Measurements from ENCODE around the gene CBY1. TPM values are rescaled to one million over a fixed set of nuclear protein-coding genes. Genes with fewer than 3 reads are reported as not detected.

The CBY1 gene
- total RNA-seq, 1 donor from 2014 or later = 25.2 TPM

- no peak for DNase-seq (ENCODE audit: low read depth, low spot score)
These were observed 65.1 kb downstream of the CBY1 start for GRCh38 chr22:38721551-38721950.

Other genes starting within 250 kb of the CBY1 start
- gene KCNJ4, start 201.4 kb upstream of the CBY1 start, total RNA-seq = not detected in 2 replicates
- 29.3 and 41.7 TPM in 2 replicates for gene KDELR3, start 188.5 kb upstream of the CBY1 start, total RNA-seq
- gene DDX17, start 150.3 kb upstream of the CBY1 start, total RNA-seq = 392 and 663 TPM in 2 replicates
- 2.2 and 3.1 TPM in 2 replicates for gene DMC1, start 86.5 kb upstream of the CBY1 start, total RNA-seq
- 0.46 and 0.71 TPM in 2 replicates for gene FAM227A, start 246 bp upstream of the CBY1 start, total RNA-seq
- 98.5 and 102 TPM in 2 replicates for gene TOMM22, start 25.3 kb downstream of the CBY1 start, total RNA-seq
- 85.1 and 95.2 TPM in 2 replicates for gene JOSD1, start 44.3 kb downstream of the CBY1 start, total RNA-seq
- 26.4 and 33.3 TPM in 2 replicates for gene GTPBP1, start 49.3 kb downstream of the CBY1 start, total RNA-seq
- 119 and 138 TPM in 2 replicates for gene SUN2, start 99.4 kb downstream of the CBY1 start, total RNA-seq
- 15.2 and 17.9 TPM in 2 replicates for gene DNAL4, start 137.5 kb downstream of the CBY1 start, total RNA-seq
- gene NPTXR, start 187.4 kb downstream of the CBY1 start, total RNA-seq = 0.13 and 0.32 TPM in 2 replicates
- gene CBX6, start 215.6 kb downstream of the CBY1 start, total RNA-seq = 42.1 and 46.1 TPM in 2 replicates